ENCODE measurements around the gene MYH14.
"Not testable (repeated sequence)": the region's sequence is repeated elsewhere in the genome, so short reads cannot be mapped to it uniquely, and the experiment has no call there.

The MYH14 gene

GRCh38 chr19:50226536-50226935 lies 23.1 kb downstream of the MYH14 start:
- DNase-seq (ENCODE audit: low spot score) = no peak

GRCh38 chr19:50228153-50228552 lies 24.7 kb downstream of the MYH14 start:
- not testable (repeated sequence) for DNase-seq (ENCODE audit: low spot score)

- DNase-seq (ENCODE audit: low spot score) = no peak
Measured at GRCh38 chr19:50230379-50231351, 27.2 kb downstream of the MYH14 start.

GRCh38 chr19:50231417-50231816 lies 28.0 kb downstream of the MYH14 start:
- DNase-seq (ENCODE audit: low spot score) = not testable (repeated sequence)

- no peak for DNase-seq (ENCODE audit: low spot score)
Measured at GRCh38 chr19:50231821-50232220, 28.4 kb downstream of the MYH14 start.

- no peak for DNase-seq (ENCODE audit: low spot score)
Measured at GRCh38 chr19:50232600-50232999, 29.2 kb downstream of the MYH14 start.

- DNase-seq (ENCODE audit: low spot score) = no peak
Measured at GRCh38 chr19:50233308-50233910, 30.0 kb downstream of the MYH14 start.

- DNase-seq (ENCODE audit: low spot score) = not testable (repeated sequence)
Measured at GRCh38 chr19:50237493-50237892, 34.1 kb downstream of the MYH14 start.

GRCh38 chr19:50238043-50238442 lies 34.6 kb downstream of the MYH14 start:
- no peak for DNase-seq (ENCODE audit: low spot score)

GRCh38 chr19:50239921-50240590 lies 36.6 kb downstream of the MYH14 start:
- no peak for DNase-seq (ENCODE audit: low spot score)

- no peak for DNase-seq (ENCODE audit: low spot score)
Measured at GRCh38 chr19:50242581-50242980, 39.2 kb downstream of the MYH14 start.

GRCh38 chr19:50244695-50245094 lies 41.3 kb downstream of the MYH14 start:
- DNase-seq (ENCODE audit: low spot score) = no peak

- DNase-seq (ENCODE audit: low spot score) = no peak
Measured at GRCh38 chr19:50248413-50248812, 45.0 kb downstream of the MYH14 start.

- DNase-seq (ENCODE audit: low spot score) = no peak
Measured at GRCh38 chr19:50248826-50249225, 45.4 kb downstream of the MYH14 start.

- no peak for DNase-seq (ENCODE audit: low spot score)
Measured at GRCh38 chr19:50249636-50250035, 46.2 kb downstream of the MYH14 start.

GRCh38 chr19:50250450-50251136 lies 47.2 kb downstream of the MYH14 start:
- DNase-seq (ENCODE audit: low spot score) = no peak

- DNase-seq (ENCODE audit: low spot score) = no peak
Measured at GRCh38 chr19:50252111-50252886, 48.9 kb downstream of the MYH14 start.

- DNase-seq (ENCODE audit: low spot score) = no peak
Measured at GRCh38 chr19:50252887-50253268, 49.5 kb downstream of the MYH14 start.

GRCh38 chr19:50255115-50255514 lies 51.7 kb downstream of the MYH14 start:
- no peak for DNase-seq (ENCODE audit: low spot score)

GRCh38 chr19:50257141-50257540 lies 53.7 kb downstream of the MYH14 start:
- no peak for DNase-seq (ENCODE audit: low spot score)

GRCh38 chr19:50258918-50259372 lies 55.5 kb downstream of the MYH14 start:
- DNase-seq (ENCODE audit: low spot score) = peak; percentile 13
